DMS53 treated with DMSO at 0.1 percent for 48 hours (cell line): ENCODE results near the gene STUB1.

Source experiments
- DNase-seq: peaks from one replicate; lab custom pipeline; 2025; ENCODE audit not compliant: unreplicated experiment; lab: John Stamatoyannopoulos, UW

The STUB1 gene

GRCh38 chr16:724188-725040, 44.2 kb downstream of the STUB1 start:
- no peak for DNase-seq

DNA sequence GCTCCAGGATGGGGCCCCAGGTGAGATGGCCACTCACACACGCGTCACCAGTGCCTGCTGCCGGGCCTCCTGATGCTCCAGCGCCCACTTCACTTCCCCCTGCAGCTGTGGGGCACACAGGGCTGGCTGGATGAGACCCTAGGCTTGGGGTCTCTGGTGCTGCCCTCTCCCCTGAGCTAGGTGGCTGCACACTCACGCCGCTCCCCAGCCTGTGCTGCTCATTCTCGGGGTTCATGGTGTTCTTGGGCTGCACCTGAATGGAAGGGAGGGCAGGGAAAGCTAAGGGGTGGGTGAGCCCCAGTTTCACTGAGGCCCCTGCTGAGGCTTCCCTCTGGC, 44.8 kb downstream of the STUB1 start:
- DNase-seq = no peak

- no peak for DNase-seq
These were observed 45.4 kb downstream of the STUB1 start for GRCh38 chr16:725463-726187.

- DNase-seq = no peak
These were observed 45.9 kb downstream of the STUB1 start for GRCh38 chr16:726188-726437.

GRCh38 chr16:726438-727290, 46.5 kb downstream of the STUB1 start, which contains the start of the genes CCDC78 and HAGHL:
Gene CCDC78 (minus strand): TSS chr16:726443. CDS start chr16:726367, 76 bp downstream.
Gene HAGHL (plus strand): TSS chr16:727106. CDS start chr16:727510, 404 bp downstream.
- peak; percentile 53 for DNase-seq

DNA sequence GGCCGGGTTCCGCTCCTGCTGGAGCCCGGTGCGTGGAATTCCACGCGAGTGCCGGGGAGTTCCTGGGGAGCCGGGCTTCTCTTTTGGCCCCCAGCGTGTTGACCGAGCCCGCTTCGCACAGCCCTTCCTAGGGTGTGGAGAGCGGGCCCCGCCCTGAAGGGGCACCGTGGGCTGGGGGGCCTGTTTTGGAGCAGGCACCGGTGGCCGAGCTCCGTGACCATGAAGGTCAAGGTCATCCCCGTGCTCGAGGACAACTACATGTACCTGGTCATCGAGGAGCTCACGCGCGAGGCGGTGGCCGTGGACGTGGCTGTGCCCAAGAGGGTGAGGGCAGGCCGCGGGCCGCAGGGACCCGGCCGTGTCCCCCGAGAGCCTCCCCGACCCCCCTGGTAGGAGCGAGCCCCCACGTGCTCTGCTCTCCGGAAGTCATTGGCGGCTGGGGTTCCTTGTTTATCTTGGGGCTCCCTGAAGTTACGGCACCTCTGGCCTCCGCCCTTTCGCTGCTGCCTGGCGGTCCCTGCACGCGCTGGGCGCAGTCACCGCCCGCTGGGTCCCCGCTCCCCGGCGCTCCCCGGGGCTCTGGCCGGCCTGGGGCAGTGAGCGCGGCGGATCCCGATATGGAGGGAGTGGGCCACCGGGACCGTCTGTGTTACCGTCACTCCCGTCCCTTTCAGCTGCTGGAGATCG, 47.2 kb downstream of the STUB1 start:
- DNase-seq = no peak

- peak; percentile 55 for DNase-seq
These were observed 48.1 kb downstream of the STUB1 start for GRCh38 chr16:728131-728889.

GRCh38 chr16:728890-729744, 48.9 kb downstream of the STUB1 start:
- DNase-seq = no peak

GRCh38 chr16:729768-730665, 49.8 kb downstream of the STUB1 start:
- no peak for DNase-seq

DNA sequence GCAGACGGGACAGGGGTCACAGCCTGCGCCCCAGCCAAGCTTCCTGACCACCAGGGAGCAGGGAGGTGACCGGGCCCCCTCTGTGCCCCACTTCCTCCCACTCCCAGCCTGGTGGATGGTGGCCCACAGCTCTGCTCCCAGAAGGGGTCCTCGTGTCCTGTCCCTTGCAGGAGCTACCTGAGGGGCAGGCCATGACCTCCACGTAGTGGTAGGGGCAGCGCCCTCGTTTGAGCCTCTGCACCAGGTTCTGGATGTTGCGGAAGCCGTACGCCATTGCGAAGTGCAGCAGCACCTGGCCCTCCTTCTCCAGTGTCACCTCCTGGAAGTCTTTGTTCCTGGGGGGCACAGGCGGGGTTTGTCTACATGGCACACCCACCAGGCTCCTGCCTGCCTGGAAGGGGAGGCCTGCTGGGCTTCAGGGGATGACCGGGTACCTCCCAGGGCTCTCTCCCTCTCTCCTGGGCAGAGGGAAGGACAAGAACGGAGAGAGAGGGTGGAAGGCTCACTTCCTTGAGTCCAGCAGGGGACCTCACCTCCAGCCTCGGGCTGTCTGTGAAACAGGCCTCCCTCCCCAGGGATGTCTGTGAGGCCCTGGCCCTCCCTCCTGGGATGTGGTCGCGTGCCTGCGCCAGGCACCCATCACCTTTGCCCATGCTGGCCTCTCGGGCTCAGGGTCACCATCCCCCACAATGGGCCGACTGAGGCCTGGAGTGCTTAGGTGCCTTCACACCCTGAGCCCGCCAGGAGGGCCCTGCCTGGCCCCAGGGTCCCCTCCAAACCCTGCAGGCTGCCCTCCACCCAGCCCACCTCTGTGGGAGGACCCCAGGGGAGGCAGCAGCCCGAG, 50.7 kb downstream of the STUB1 start:
- DNase-seq = no peak

DNA sequence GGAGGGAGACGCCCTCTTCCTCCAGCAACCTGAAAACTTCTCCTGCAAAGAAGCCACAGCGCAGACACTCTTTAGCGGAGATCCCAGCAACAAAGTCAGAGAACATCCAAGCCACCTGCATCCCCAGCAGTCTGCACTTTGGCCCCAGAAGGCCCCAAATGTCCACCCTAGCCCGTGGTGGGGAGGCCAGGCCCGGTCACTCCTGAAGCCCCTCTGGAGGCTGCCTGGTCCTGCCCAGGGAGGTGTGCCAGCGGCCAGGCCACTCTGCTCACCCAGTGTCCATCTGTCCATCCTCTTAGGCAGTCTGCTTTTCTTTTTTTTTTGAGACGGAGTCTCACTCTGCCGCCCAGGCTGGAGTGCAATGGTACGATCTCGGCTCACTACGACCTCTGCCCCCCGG, 52.1 kb downstream of the STUB1 start:
- no peak for DNase-seq
